ENCODE data around the gene SOS1.
"Not testable (repeated sequence)": the region's sequence is repeated elsewhere in the genome, so short reads cannot be mapped to it uniquely, and the experiment has no call there.

SOS1 gene

DNA sequence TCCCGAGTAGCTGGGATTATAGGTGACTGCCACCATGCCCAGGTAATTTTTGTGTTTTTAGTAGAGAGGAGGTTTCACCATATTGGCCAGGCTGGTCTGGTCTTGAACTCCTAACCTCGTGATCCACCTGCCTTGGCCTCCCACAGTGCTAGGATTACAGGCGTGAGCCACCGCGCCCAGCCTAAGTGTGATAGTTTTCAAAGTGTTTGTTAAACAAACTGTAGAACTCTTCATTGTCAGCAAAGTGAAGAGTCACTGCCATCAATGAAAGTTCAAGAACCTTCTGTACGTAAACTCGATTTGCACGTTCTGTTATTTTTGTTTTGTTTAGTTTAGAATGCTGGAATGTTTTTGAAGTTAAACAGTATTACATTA is 18.0 kb upstream of the SOS1 start:
- DNase-seq (ENCODE audit: low read depth, low spot score) = no peak

DNA sequence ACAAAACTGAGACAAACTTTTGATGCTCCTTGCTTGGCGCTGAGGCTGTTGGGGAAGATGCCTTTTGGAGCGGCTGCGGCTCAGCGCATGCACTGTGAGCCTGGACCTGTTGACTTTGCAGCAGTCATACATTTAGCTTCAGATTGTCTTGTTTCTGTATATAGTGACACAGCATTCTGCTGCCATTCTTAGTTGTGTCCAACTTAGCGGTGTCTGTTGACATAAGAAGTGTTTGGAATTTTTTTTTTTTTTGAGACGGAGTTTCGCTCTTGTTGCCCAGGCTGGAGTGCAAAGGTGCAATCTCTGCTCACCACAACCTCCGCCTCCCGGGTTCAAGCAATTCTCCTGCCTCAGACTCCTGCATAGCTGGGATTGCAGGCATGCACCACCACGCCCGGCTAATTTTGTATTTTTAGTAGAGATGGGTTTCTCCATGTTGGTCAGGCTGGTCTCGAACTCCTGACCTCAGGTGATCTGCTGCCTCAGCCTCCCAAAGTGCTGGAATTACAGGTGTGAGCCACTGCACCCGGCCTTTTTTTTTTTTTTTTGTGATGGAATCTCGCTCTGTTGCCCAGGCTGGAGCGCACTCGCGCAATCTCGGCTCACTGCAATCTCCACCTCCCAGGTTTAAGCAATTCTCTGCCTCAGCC is 17.5 kb upstream of the SOS1 start:
- DNase-seq (ENCODE audit: low read depth, low spot score) = not testable (repeated sequence)

DNA sequence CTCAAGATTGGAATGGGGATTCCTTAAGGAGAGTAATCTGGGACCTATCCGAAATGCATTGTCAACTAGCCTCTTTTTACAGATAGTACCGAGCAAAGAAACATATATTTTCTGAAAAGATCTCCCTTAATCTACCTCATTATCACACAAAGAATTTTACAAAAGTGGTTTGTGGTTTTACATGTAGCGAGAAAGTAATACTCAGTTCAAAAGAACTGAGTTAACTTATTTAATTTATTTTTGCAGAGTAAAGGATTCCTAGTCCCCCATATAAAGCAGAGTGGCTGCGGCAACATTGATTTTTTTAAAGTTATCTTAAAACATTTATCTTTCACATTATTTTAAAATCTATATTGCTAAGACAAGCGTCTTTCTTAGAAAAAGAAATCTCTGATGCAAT is 15.9 kb upstream of the SOS1 start:
- DNase-seq (ENCODE audit: low read depth, low spot score) = no peak

DNA sequence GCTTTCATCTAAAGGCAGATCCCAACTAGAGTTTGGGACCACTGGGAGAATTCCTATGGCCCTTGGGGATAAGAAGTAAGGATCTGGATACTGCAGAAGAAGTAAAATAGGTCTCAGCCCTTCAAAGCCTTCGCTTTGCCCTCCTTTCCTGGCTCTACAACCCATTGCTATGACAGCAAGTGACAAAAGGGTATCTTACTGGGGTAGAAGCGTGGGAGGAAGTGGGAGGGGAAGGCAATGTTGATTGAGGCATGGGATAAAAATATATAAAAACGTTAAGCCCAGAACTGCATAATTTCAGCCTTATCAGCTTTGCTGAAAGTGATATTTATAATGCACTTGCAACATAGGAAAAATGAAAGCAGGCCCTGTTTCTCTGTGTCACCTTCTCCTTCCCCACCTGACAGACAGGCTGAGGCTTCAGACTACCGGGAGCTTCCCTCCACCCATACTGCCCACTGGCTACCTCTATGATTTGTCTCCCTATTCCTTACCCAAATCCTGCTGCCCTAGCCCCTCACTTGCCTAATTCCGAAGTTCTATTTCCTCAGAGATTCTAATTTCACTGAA is 14.9 kb upstream of the SOS1 start:
- no peak for DNase-seq (ENCODE audit: low read depth, low spot score)

DNA sequence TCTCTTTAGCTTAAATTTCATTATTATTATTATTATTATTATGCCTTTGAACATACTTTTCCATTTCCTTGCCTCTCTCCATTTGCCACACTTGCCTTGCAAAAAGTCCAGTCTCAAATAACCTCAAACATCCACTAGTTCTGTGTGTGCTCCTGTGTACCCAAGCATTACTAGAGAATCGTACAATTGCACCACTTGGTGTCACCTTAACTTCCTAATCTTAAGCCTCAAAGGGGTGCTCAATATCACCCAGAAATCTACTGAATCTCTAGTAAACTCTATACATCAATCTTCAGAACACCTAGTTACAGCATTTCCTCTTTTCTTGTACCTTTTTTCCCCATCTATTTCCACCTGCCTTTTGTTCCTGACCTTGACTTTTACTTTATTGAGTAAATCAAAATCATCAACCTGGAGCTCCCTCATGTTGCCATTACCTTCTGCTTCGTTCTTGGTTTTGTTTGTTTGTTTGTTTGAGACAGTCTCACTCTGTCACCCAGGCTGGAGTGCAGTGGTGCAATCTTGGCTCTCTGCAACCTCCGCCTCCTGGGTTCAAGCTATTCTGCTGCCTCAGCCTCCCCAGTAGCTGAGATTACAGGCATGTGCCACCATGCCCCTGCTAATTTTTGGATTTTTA is 12.5 kb upstream of the SOS1 start:
- DNase-seq (ENCODE audit: low read depth, low spot score) = no peak

DNA sequence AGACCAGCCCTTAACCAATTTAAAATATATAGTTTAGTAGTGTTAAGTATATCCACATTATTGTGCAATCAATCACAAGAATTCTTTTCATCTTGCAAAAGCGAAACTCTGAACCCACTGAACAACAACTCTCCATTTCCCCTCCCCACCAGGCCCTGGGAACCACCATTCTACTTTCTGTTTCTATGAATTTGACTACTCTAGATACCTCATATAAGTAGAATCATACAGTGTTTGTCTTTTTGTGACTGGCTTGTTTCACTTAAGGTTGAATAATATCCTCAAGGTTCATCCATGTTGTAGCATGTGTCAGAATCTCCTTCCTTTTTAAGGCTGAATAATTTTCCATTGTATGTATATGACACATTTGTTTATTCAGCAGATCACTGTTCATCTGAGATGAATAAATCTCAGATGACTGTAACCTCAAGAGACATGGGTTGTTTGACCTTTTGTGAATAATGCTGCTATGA is 8.1 kb upstream of the SOS1 start:
- peak; percentile 52 for DNase-seq (ENCODE audit: low read depth, low spot score)

DNA sequence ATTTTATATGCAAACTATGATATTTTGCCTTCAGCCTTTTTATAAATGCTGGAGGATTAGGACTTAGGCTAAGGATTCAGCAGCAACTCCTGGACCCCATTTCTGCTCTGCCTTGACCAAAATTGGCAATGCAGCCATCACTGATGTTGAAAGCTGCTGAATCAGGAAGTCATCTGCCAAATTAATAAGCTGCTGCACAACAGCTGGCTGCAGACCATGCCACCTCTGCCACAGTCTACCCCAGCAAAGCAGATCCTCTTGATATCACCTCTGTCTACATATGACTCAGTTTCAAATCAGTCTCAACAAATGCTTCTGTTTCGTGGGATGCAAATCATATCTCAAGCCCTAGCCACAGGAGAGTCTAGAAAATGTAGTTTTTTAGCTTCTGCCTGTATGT is 7.1 kb upstream of the SOS1 start:
- no peak for DNase-seq (ENCODE audit: low read depth, low spot score)

DNA sequence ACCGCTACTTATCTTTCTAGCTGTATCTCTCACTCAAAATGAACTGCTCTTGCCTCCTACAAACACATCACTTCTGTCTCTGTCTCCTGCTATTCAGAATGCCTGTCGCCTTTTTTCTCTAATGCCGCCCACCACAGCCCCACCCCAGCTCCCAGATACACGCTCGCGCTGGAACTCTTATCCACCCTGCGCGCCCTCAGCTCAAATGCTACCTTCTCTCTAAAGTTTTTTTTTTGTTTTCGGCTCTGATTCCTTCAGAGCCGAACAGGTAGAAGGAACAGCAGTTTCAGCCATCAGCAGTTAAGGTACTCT is 3.9 kb upstream of the SOS1 start:
- no peak for DNase-seq (ENCODE audit: low read depth, low spot score)

DNA sequence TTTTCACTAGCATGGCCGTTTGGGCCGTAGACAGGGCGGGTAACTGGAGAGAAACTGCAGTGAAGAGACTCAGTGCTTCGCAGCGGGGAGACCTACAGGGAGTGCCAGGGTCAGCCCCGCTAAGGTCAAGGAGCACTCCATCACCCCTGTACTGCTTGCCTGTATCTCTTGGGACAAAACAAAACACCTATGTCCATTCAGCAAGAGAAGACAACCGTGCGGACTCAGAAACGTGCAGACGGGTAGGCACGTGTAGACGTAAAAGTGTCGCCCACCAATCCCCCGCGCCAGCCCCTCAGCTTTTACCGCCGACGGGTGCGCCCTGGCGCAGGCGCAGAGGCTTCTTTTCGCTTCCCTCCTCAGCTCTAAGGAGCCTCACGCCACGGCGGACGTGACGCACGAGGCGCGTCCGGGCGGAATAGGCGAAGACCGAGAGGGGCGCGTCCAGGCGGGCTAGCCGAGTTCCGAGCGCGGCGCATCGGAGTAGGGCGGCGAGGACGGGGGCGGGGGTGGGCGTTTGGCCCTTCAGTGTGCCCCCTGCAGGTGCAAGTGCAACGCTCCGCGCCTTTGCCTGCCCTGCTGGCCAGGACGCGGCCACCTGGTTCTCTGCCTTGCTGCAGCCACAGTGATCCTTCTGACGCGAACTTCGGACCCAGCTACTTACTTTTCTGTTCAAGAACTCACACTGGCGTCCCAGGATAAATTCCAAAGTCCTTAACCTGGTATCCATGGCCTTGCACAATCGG is 3.3 kb upstream of the SOS1 start:
- peak; percentile 91 for DNase-seq (ENCODE audit: low read depth, low spot score)

DNA sequence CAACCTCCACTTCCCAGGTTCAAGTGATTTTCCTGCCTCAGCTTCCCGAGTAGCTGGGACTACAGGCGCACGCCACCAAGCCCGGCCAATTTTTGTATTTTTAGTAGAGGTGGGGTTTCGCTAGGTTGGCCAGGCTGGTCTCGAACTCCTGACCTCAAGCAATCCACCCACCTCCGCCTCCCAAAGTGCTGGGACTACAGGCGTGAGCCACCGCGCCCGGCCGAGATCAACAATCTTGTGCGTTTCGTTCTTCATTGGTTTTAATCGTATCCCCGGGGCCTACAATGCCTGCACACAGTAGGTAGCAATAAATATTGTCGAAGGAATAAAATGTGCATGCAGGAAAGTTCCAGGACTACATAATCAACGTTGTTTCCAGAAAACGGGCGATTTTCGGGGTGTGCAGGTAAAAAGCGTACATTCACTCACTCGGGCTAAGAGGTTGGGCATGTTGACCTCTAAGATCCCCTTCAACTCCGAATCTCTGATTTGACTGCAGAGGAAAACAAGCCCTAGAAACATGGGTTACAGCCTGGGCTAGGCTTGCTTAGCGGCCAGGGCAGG is 2.7 kb upstream of the SOS1 start:
- DNase-seq (ENCODE audit: low read depth, low spot score) = no peak

DNA sequence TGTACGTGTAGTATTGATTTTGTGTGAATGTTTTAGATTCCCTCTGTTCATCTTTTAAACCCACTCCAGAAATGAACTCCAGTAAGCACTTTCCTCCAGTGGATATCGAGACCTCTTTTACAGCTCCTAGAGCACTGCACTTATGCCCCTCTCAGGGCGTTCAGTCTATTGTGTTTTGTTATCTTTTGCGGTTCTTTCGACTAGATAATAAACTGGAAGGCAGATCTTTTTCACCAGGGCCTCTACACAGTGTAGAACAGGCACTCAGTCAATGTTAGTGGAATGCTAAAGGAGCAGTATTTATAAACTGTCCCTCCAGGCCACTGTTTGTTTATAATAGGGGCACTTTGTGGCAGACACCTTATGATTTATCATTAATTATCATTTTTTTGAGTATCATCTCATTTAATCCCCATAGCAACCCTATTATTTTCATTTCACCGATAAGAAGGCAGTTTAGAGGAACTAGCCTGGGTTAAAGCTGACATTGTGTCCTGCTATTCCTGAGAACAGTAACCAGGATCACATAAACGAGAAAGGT is 742 bp upstream of the SOS1 start:
- DNase-seq (ENCODE audit: low read depth, low spot score) = no peak

DNA sequence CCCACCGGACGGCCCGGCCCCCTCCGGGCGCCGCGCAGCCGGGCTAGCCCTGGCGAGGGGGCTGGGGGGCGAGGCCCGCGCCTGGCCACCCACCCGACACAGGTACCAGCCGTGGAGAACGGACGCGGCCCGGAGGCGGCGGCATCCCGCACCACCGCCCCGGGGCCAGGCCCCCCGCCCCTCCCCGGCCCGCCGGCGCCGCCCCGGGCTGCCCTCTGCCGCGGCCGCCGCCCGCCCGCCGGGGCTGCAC is 405 bp downstream of the SOS1 start:
- DNase-seq (ENCODE audit: low read depth, low spot score) = no peak

DNA sequence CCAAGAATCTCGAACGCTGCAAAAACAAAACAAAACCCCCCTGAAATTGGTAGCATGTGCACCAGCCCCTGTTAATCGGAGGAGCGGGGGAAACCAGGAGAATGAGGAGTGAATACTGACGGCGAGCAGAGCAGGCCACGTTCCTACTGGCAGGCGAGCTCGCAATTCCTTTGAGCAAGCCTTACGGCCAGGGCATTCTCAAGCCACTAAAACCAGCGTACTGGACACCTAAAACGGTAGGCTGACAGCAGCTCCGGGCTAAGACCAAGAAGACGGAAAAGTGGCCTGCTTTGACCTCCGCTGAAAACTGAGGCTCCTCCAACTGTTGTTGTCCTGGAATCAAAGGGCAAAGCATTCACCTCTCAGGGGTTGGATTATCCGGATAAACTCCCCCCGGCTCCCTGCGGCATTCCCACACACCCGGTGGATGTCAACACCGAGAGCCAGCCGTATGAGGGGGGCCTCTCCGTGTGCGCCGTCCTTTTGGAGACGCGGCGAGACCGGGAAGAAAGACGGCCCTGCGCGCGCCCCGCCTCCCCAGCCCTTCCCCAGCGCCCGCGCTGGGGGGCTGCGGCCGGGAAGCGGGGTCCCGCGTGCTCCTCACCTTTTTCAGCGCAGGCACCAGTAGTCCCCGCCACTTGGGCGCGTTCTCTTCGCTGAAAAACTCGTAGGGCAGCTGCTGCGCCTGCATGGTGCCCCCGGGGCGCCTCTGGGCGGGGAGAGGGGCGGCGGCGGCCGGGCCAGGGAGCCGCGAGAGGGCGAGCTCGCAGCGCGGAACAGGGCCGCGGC is 925 bp downstream of the SOS1 start:
- DNase-seq (ENCODE audit: low read depth, low spot score) = peak; percentile 21

DNA sequence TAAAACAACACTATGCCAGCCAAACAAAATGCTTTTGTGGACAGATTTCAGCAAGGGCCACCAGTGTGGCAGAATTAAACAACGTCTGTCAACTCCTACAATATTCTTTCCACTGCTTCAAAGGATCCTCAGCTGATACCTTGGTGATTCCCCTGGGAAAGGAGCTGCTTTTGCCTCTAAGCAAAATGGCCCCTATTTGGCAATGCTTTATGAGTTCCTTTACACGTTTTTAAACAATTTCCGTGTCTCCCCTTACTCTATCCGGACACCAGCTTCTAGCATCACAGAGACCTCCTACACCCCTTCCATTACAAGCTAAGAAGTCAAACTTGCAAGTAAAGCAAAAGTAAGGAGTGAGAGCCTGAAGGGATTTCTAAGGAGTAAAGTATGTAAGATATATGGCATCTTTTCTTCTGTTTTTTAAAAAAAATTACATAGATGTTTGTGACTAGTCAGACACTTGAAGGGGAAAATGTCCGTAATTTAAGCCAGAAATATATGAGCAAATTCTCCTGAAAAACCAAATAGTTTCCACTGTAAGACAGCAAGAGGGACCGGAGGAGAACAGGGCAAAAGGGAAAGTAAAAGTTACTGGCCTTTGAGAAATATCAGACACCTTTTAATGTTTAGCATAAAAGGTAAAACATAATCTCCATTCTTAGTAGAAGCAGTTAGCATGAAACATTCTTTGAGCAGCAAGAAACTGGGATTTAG is 1.9 kb downstream of the SOS1 start:
- DNase-seq (ENCODE audit: low read depth, low spot score) = no peak

DNA sequence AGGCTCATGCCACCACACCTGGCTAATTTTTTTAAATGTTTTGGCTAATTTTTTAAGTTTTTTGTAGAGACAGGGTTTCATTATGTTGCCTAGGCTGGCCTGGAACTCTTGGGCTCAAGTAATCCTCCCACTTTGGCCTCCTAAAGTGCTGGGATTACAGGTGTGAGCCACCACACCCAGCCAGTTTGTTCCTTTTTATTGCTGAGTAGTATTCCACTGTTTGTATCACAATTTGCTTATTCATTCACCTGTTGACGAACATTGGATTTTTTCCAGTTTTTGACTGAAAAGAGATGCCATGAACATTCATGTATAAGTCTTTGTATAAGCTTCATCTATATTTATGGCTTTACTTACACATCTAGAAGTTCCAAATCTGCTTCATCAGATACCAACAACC is 5.3 kb downstream of the SOS1 start:
- DNase-seq (ENCODE audit: low read depth, low spot score) = no peak

DNA sequence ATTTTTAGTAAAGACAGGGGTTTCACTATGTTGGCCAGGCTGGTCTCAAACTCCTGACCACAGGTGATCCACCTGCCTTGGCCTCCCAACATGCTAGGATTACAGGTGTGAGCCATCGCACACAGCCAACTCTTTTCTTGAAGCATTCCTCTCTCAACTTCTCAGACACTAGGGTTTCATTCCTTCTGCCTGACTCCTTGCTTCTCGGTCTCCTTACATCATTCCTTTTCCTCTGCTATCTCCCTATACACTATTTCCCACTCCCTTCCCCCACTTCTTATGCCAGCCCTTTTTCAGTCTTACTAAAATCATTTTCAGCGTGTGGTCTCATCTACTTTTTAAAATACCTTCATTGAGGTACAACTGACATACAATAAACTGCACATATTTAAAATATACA is 6.1 kb downstream of the SOS1 start:
- no peak for DNase-seq (ENCODE audit: low read depth, low spot score)

DNA sequence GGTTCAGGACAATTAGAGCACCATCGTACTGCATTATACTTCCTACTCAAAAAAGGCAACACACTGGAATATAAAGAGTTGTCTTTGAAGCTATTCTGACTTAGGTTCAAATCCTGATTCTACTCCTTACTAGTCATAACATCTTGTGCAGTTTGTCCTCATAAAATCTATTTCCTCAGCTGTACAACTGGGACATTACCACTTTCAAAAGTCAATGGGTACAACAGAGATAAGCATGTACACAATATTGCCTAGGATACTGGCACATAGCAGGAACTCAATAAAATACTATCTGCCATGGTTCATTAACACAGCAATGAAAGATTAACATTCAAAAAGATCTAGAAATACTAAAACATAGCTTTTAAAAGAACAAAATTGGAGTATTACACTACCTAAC is 11.3 kb downstream of the SOS1 start:
- DNase-seq (ENCODE audit: low read depth, low spot score) = no peak

DNA sequence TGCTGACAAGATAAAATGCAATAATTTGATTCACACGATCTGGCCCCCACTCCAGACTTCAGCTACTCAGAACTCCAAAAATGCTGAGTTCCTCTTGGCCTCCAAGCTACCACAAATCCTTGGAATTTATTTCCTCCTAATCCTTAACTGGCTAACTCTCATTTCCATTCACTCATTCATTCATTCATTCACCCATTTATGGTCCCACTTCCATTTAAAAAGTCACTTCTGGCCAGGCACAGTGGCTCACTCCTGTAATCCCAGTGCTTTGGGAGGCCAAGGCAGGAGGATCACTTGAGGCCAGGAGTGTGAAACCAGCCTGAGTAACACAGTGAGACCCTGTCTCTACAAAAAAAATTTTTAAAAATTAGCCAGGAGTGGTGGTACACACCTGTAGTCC is 12.5 kb downstream of the SOS1 start:
- DNase-seq (ENCODE audit: low read depth, low spot score) = no peak

DNA sequence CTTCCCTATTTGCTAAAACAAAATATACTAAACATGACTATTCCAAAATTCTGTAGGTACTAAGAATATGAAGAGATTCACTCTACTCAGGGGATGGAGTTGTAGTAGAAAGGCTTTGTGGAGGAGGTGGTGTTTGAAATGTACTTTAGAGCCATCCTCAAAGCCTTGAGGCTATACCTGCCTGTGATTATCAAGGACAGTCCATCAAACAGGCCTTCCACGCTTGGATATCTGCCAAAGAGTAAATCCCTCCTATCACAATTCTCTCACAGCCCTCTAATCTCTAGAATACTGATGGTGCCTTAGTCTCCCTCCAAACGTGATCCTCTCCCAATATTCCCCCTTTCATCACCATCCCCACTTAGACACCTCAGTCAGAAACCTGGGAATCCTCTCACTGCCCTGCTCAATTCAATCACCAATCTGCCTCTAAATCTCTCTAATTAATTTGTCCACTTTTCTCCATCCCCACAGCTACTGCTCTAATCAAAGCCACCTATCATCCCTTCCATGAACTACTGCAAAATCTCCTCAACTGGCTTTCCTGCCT is 13.1 kb downstream of the SOS1 start:
- DNase-seq (ENCODE audit: low read depth, low spot score) = no peak

DNA sequence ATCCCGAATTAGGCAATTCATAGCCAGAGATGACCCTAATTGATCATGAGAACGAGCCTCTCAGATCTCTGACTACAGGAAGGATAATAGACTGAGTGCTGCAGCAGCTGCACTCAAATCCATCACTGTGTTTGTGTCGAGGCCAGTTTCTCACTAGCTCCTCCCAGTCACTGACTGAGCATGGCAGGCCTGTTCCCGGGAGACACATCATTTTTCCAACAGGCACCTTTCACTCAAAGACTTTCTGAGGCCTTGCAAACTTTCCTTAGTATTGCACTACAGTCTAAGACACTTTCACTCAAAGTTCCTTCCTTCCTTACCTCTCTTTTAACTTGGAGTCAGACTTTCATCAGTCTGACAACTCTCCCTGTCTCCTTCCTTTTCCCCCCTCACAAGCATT is 13.7 kb downstream of the SOS1 start:
- DNase-seq (ENCODE audit: low read depth, low spot score) = no peak

Measured in activated CD4-positive, CD25-positive, alpha-beta regulatory T cell treated with anti-CD3 and anti-CD28 coated beads, Interleukin-2, amount 50 U/mL, for 16 hours (primary cell).